HEK293 (cell line): ENCODE results near the gene CEP44.

ENCODE experiments used
- CTCF ChIP-seq: fragments of 450-650 bp; formaldehyde crosslinking; IDR thresholded peaks from 2 replicates; pipeline ENCODE4 v1.5.1; 2016; ENCODE audit warnings: missing biosample characterization, missing genetic modification characterization
- ELK4 ChIP-seq: IDR thresholded peaks from 2 replicates; pipeline ENCODE4 v1.6.1; 2011; ENCODE audit warnings: mild to moderate bottlenecking, low read depth, low read length, borderline replicate concordance
- PRDM1 ChIP-seq: fragments of 450-650 bp; formaldehyde crosslinking; IDR thresholded peaks from 2 replicates; pipeline ENCODE4; 2016; ENCODE audit warnings: missing biosample characterization, missing genetic modification characterization
- ZNF140 ChIP-seq: fragments of 450-650 bp; formaldehyde crosslinking; IDR thresholded peaks from 2 replicates; pipeline ENCODE4 v1.5.1; 2016; ENCODE audit warnings: missing biosample characterization, missing genetic modification characterization
- ZNF600 ChIP-seq: fragments of 450-650 bp; formaldehyde crosslinking; IDR thresholded peaks from 2 replicates; pipeline ENCODE4 v1.5.1; 2016; ENCODE audit warnings: missing biosample characterization, missing genetic modification characterization

- no peak for TF ChIP-seq ZNF600
- no peak for TF ChIP-seq ELK4
- no peak for TF ChIP-seq ZNF140
- TF ChIP-seq PRDM1 (tag by site-specific recombination), result no peak
- TF ChIP-seq CTCF (tag by site-specific recombination), result no peak
These were observed 81.4 kb downstream of the CEP44 start for GRCh38 chr4:174365018-174365587.
